ENCODE results near the gene DGKG. TPM values are rescaled to one million over a fixed set of nuclear protein-coding genes. Genes with fewer than 3 reads are reported as not detected.

The DGKG gene
- total RNA-seq, 4 donors from 2014 or later = 0.79 to 4.0 (median 1.6) TPM

DNA sequence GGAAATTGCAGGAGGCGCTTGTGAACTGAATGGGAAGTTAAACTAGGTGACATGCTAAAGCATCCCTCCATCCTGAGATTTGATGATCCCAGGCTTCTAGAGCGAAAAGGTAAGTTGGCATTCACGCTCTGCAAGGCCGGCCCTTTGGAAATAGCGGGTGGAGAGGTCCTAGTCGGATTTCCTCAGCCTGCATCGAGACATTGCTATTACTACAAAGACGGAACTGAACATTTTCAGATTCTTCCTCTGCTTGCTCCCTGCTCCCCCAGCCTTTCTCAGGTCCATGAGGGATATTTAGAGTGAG is 77.7 kb downstream of the DGKG start:
- H3K9me3 ChIP-seq = no peaks in the 10 kb centered on the region
- no peaks in the 10 kb centered on the region for H3K27me3 ChIP-seq
- DNase-seq (ENCODE audit: low spot score in 2 of 2) = no peak
- no peak overlapping the region for H3K4me3 ChIP-seq
- H3K27ac ChIP-seq = no peak overlapping the region
- TF ChIP-seq POLR2A (IDR thresholded peaks at IDR 0.05) (no peak), EP300 (IDR thresholded peaks at IDR 0.05) (no peak), POLR2AphosphoS5 (IDR thresholded peaks at IDR 0.05) (no peak)
- TF ChIP-seq, protein P1, sequence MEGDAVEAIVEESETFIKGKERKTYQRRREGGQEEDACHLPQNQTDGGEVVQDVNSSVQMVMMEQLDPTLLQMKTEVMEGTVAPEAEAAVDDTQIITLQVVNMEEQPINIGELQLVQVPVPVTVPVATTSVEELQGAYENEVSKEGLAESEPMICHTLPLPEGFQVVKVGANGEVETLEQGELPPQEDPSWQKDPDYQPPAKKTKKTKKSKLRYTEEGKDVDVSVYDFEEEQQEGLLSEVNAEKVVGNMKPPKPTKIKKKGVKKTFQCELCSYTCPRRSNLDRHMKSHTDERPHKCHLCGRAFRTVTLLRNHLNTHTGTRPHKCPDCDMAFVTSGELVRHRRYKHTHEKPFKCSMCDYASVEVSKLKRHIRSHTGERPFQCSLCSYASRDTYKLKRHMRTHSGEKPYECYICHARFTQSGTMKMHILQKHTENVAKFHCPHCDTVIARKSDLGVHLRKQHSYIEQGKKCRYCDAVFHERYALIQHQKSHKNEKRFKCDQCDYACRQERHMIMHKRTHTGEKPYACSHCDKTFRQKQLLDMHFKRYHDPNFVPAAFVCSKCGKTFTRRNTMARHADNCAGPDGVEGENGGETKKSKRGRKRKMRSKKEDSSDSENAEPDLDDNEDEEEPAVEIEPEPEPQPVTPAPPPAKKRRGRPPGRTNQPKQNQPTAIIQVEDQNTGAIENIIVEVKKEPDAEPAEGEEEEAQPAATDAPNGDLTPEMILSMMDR (IDR thresholded peaks at IDR 0.05) = no peak
- WGBS = 96% methylated on average over 8 of the region's 8 CpGs
- H3K36me3 ChIP-seq = no peaks in the 10 kb centered on the region
- H3K4me1 ChIP-seq = peaks cover 9% of the 10 kb centered on the region

GRCh38 chr3:186283651-186284348 is 78.2 kb downstream of the DGKG start:
- WGBS = 93% methylated on average over 6 of the region's 6 CpGs
- Histone ChIP-seq H3K27me3 (no peaks in the 10 kb centered on the region), H3K27ac (no peak overlapping the region), H3K4me1 (peaks cover 9% of the 10 kb centered on the region), H3K36me3 (no peaks in the 10 kb centered on the region), H3K4me3 (no peak overlapping the region), H3K9me3 (no peaks in the 10 kb centered on the region)
- DNase-seq (ENCODE audit: low spot score in 2 of 2) = no peak
- TF ChIP-seq, protein P1 (IDR thresholded peaks at IDR 0.05) = no peak
- TF ChIP-seq POLR2A (IDR thresholded peaks at IDR 0.05) = no peak
- no peak for TF ChIP-seq EP300 (IDR thresholded peaks at IDR 0.05)
- no peak for TF ChIP-seq POLR2AphosphoS5 (IDR thresholded peaks at IDR 0.05)

GRCh38 chr3:186283096-186283495 is 78.9 kb downstream of the DGKG start:
- Histone ChIP-seq H3K36me3 (no peaks in the 10 kb centered on the region), H3K27ac (no peak overlapping the region), H3K4me3 (no peak overlapping the region), H3K27me3 (no peaks in the 10 kb centered on the region), H3K9me3 (no peaks in the 10 kb centered on the region), H3K4me1 (peaks cover 7% of the 10 kb centered on the region)
- WGBS = 88% methylated on average over 8 of the region's 8 CpGs
- no peak for DNase-seq (ENCODE audit: low spot score in 2 of 2)
- no peak for TF ChIP-seq EP300 (IDR thresholded peaks at IDR 0.05)
- TF ChIP-seq POLR2A (IDR thresholded peaks at IDR 0.05) = no peak
- TF ChIP-seq POLR2AphosphoS5 (IDR thresholded peaks at IDR 0.05) = no peak
- TF ChIP-seq, protein P1 (IDR thresholded peaks at IDR 0.05) = no peak

- 58% methylated on average over 2 of the region's 2 CpGs for whole genome bisulfite sequencing
- H3K4me1 ChIP-seq = no peaks in the 10 kb centered on the region
- H3K9me3 ChIP-seq = no peaks in the 10 kb centered on the region
- no peak overlapping the region for H3K4me3 ChIP-seq
- H3K36me3 ChIP-seq = no peaks in the 10 kb centered on the region
- no peaks in the 10 kb centered on the region for H3K27me3 ChIP-seq
- no peak overlapping the region for H3K27ac ChIP-seq
- TF ChIP-seq POLR2A (IDR thresholded peaks at IDR 0.05) = no peak
- DNase-seq (ENCODE audit: low spot score in 2 of 2) = no peak
These were observed 80.9 kb downstream of the DGKG start for GRCh38 chr3:186281176-186281575.

GRCh38 chr3:186280737-186281136 is 81.3 kb downstream of the DGKG start:
- DNase-seq (ENCODE audit: low spot score in 2 of 2) = no peak
- no peak for TF ChIP-seq POLR2AphosphoS5 (IDR thresholded peaks at IDR 0.05)
- no peak for TF ChIP-seq EP300 (IDR thresholded peaks at IDR 0.05)
- TF ChIP-seq POLR2A (IDR thresholded peaks at IDR 0.05) = no peak
- TF ChIP-seq, protein P1 (IDR thresholded peaks at IDR 0.05) = no peak
- Histone ChIP-seq H3K4me1 (no peaks in the 10 kb centered on the region), H3K9me3 (no peaks in the 10 kb centered on the region), H3K27me3 (no peaks in the 10 kb centered on the region), H3K36me3 (no peaks in the 10 kb centered on the region), H3K4me3 (no peak overlapping the region), H3K27ac (no peak overlapping the region)
- WGBS = 79% methylated on average over 3 of the region's 3 CpGs

All from suprapubic skin (tissue), 4 donors.